ENCODE results near the gene ADAMTSL1.

DNA sequence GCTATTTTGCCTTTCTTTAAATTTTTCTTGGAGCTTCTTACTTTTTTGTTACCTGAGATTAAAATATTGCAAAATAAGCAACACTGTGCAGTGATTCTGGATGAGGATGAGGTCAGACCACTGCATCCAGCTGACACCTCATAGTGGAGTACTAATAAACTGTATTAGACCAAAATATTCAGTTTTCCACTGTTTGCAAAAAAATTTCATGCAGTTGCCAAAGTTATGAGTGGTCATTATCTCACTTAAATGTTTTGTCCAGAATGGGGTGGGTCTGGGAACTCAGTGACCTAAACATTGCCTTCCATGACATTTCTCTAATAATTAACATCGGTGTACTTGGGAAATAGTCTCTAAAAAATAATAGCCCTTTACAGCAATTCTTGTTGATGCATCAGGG, 143.8 kb downstream of the ADAMTSL1 start:
- TF ChIP-seq, protein P1, sequence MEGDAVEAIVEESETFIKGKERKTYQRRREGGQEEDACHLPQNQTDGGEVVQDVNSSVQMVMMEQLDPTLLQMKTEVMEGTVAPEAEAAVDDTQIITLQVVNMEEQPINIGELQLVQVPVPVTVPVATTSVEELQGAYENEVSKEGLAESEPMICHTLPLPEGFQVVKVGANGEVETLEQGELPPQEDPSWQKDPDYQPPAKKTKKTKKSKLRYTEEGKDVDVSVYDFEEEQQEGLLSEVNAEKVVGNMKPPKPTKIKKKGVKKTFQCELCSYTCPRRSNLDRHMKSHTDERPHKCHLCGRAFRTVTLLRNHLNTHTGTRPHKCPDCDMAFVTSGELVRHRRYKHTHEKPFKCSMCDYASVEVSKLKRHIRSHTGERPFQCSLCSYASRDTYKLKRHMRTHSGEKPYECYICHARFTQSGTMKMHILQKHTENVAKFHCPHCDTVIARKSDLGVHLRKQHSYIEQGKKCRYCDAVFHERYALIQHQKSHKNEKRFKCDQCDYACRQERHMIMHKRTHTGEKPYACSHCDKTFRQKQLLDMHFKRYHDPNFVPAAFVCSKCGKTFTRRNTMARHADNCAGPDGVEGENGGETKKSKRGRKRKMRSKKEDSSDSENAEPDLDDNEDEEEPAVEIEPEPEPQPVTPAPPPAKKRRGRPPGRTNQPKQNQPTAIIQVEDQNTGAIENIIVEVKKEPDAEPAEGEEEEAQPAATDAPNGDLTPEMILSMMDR (IDR thresholded peaks at IDR 0.05; ENCODE audit: insufficient read depth, low read length, poor library complexity, severe bottlenecking): no peak
- TF ChIP-seq EZH2phosphoT487 (conservative IDR thresholded peaks at IDR 0.05; ENCODE audit: low read length): no peak

All from SU-DHL-6 (cell line).